HG03196 (cell line): ENCODE data around the gene SLC4A4.

Source experiments
- ATAC-seq: cut with Tn5 transposase; IDR thresholded peaks from one replicate; pipeline ENCODE4 v1.9.1; 2021; ENCODE audit not compliant: unreplicated experiment

Gene SLC4A4

GRCh38 chr4:71356924-71357663, 18.3 kb downstream of the SLC4A4 start:
- no peak for ATAC-seq

- no peak for ATAC-seq
Observed at GRCh38 chr4:71360844-71361243, 22.0 kb downstream of the SLC4A4 start.

- no peak for ATAC-seq
Observed at GRCh38 chr4:71361476-71361875, 22.7 kb downstream of the SLC4A4 start.

- no peak for ATAC-seq
Observed at GRCh38 chr4:71366766-71367165, 27.9 kb downstream of the SLC4A4 start.

- ATAC-seq: no peak
Observed at GRCh38 chr4:71367546-71367945, 28.7 kb downstream of the SLC4A4 start.

GRCh38 chr4:71368906-71369305, 30.1 kb downstream of the SLC4A4 start:
- ATAC-seq: no peak

- ATAC-seq: no peak
Observed at GRCh38 chr4:71369536-71369935, 30.7 kb downstream of the SLC4A4 start.

- no peak for ATAC-seq
Observed at GRCh38 chr4:71375494-71375893, 36.7 kb downstream of the SLC4A4 start.

- no peak for ATAC-seq
Observed at GRCh38 chr4:71377561-71377960, 38.7 kb downstream of the SLC4A4 start.

GRCh38 chr4:71379126-71379525, 40.3 kb downstream of the SLC4A4 start:
- ATAC-seq: no peak

GRCh38 chr4:71380788-71381187, 42.0 kb downstream of the SLC4A4 start:
- ATAC-seq: no peak

GRCh38 chr4:71382125-71382899, 43.5 kb downstream of the SLC4A4 start:
- ATAC-seq: no peak

- ATAC-seq: no peak
Observed at GRCh38 chr4:71382900-71383560, 44.2 kb downstream of the SLC4A4 start.

GRCh38 chr4:71383984-71384383, 45.2 kb downstream of the SLC4A4 start:
- no peak for ATAC-seq

- no peak for ATAC-seq
Observed at GRCh38 chr4:71389149-71389827, 50.5 kb downstream of the SLC4A4 start.

GRCh38 chr4:71392109-71392508, 53.3 kb downstream of the SLC4A4 start:
- no peak for ATAC-seq

- ATAC-seq: no peak
Observed at GRCh38 chr4:71396382-71396781, 57.6 kb downstream of the SLC4A4 start.

- ATAC-seq: no peak
Observed at GRCh38 chr4:71400810-71401209, 62.0 kb downstream of the SLC4A4 start.

- ATAC-seq: no peak
Observed at GRCh38 chr4:71402616-71403015, 63.8 kb downstream of the SLC4A4 start.

- no peak for ATAC-seq
Observed at GRCh38 chr4:71404049-71404448, 65.2 kb downstream of the SLC4A4 start.

GRCh38 chr4:71405791-71406190, 67.0 kb downstream of the SLC4A4 start:
- no peak for ATAC-seq
